Measurements from ENCODE around the gene TTBK1. TPM values are rescaled to one million over a fixed set of nuclear protein-coding genes. Genes with fewer than 3 reads are reported as not detected.

TTBK1 gene
- polyA plus RNA-seq, 1 of the 3 experiments (the other 2 are of a cell fraction), result 0.94 TPM

GRCh38 chr6:43219814-43220213 is 23.5 kb upstream of the TTBK1 start:
- no peaks in the 10 kb centered on the region for H3K27me3 ChIP-seq (ENCODE audit: insufficient read depth)
- WGBS (ENCODE audit: low lambda C conversion rate), result 91% methylated on average over 7 of the region's 7 CpGs
- no peak for DNase-seq
- H3K36me3 ChIP-seq (replicated peaks in 1 of 2; ENCODE audit: control insufficient read depth in 1 of 2, insufficient read depth in 2 of 2, low read length in 1 of 2), result peaks cover 10 to 52% of the 10 kb centered on the region in 2 experiments
- CTCF ChIA-PET, result interaction anchor here (2.5 kb wide), 1 partner anchor 10 kb away, joined by 20 read pairs; the partner anchor contains the start of gene DNPH1
- no peak overlapping the region for H3K27ac ChIP-seq (ENCODE audit: low read depth in 2 of 2, low read length in 1 of 2)
- peaks cover 2% of the 10 kb centered on the region for H3F3A ChIP-seq (replicated peaks; ENCODE audit: insufficient read depth)
- H3K4me1 ChIP-seq (ENCODE audit: control insufficient read depth in 1 of 2, insufficient read depth in 2 of 2, low read depth in 1 of 2, low read length in 1 of 2), result peaks cover 0 to 5% of the 10 kb centered on the region in 2 experiments; a peak in 1 of 4 replicates
- H3K9ac ChIP-seq, result no peak overlapping the region
- POLR2A ChIA-PET, result no interaction called here
- no peaks in the 10 kb centered on the region for H3K9me2 ChIP-seq
- no peaks in the 10 kb centered on the region for H3K79me2 ChIP-seq (ENCODE audit: insufficient read depth)
- no peak overlapping the region for H2AFZ ChIP-seq (ENCODE audit: low read depth)
- no peak for TF ChIP-seq CHD2 (IDR thresholded peaks at IDR 0.05; ENCODE audit: low read length, partially characterized antibody)
- no peak for TF ChIP-seq SIN3A (IDR thresholded peaks at IDR 0.05; ENCODE audit: borderline replicate concordance, low read depth, low read length)
- TF ChIP-seq, protein P1, sequence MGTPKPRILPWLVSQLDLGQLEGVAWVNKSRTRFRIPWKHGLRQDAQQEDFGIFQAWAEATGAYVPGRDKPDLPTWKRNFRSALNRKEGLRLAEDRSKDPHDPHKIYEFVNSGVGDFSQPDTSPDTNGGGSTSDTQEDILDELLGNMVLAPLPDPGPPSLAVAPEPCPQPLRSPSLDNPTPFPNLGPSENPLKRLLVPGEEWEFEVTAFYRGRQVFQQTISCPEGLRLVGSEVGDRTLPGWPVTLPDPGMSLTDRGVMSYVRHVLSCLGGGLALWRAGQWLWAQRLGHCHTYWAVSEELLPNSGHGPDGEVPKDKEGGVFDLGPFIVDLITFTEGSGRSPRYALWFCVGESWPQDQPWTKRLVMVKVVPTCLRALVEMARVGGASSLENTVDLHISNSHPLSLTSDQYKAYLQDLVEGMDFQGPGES (IDR thresholded peaks at IDR 0.05; ENCODE audit: low read depth, low read length), result no peak
- TF ChIP-seq FOSL2 (IDR thresholded peaks at IDR 0.05; ENCODE audit: borderline replicate concordance, low read depth), result no peak
- TF ChIP-seq, protein P2, sequence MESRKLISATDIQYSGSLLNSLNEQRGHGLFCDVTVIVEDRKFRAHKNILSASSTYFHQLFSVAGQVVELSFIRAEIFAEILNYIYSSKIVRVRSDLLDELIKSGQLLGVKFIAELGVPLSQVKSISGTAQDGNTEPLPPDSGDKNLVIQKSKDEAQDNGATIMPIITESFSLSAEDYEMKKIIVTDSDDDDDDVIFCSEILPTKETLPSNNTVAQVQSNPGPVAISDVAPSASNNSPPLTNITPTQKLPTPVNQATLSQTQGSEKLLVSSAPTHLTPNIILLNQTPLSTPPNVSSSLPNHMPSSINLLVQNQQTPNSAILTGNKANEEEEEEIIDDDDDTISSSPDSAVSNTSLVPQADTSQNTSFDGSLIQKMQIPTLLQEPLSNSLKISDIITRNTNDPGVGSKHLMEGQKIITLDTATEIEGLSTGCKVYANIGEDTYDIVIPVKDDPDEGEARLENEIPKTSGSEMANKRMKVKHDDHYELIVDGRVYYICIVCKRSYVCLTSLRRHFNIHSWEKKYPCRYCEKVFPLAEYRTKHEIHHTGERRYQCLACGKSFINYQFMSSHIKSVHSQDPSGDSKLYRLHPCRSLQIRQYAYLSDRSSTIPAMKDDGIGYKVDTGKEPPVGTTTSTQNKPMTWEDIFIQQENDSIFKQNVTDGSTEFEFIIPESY (IDR thresholded peaks at IDR 0.05; ENCODE audit: borderline replicate concordance, low read depth), result no peak
- no peak for TF ChIP-seq EZH2phosphoT487 (IDR thresholded peaks at IDR 0.05; ENCODE audit: borderline replicate concordance, low read depth)
- TF ChIP-seq FOXM1 (IDR thresholded peaks at IDR 0.05; ENCODE audit: low read depth), result no peak
- TF ChIP-seq RFX5 (IDR thresholded peaks at IDR 0.05; ENCODE audit: low read length), result no peak
- TF ChIP-seq NFIC (IDR thresholded peaks at IDR 0.05; ENCODE audit: borderline replicate concordance), result no peak
- TF ChIP-seq, protein P3, sequence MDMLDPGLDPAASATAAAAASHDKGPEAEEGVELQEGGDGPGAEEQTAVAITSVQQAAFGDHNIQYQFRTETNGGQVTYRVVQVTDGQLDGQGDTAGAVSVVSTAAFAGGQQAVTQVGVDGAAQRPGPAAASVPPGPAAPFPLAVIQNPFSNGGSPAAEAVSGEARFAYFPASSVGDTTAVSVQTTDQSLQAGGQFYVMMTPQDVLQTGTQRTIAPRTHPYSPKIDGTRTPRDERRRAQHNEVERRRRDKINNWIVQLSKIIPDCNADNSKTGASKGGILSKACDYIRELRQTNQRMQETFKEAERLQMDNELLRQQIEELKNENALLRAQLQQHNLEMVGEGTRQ (IDR thresholded peaks at IDR 0.05; ENCODE audit: borderline replicate concordance, low read depth, low read length), result no peak
- no peak for TF ChIP-seq JUND (IDR thresholded peaks at IDR 0.05)
- TF ChIP-seq GATA2 (CRISPR knock-in tag; IDR thresholded peaks at IDR 0.05), result no peak
- TF ChIP-seq MEF2A (IDR thresholded peaks at IDR 0.05; ENCODE audit: borderline replicate concordance, low read depth), result no peak
- TF ChIP-seq TAF1 (IDR thresholded peaks at IDR 0.05; ENCODE audit: borderline replicate concordance, low read depth, low read length), result no peak
- no peak for TF ChIP-seq YY1 (IDR thresholded peaks at IDR 0.05; ENCODE audit: low read depth)
- TF ChIP-seq ELF1 (IDR thresholded peaks at IDR 0.05), result no peak
- no peak for TF ChIP-seq FOXJ3 (CRISPR knock-in tag; IDR thresholded peaks at IDR 0.05)
- TF ChIP-seq POLR2AphosphoS5 (IDR thresholded peaks at IDR 0.05; ENCODE audit: low read depth, low read length), result no peak
- TF ChIP-seq MAX (IDR thresholded peaks at IDR 0.05; ENCODE audit: low read depth), result no peak
- H3K4me3 ChIP-seq (ENCODE audit: low read depth in 2 of 2, low read length in 1 of 2), result no peak overlapping the region
- no peaks in the 10 kb centered on the region for H3K9me3 ChIP-seq
- no peak overlapping the region for H3K4me2 ChIP-seq
- H4K20me1 ChIP-seq (ENCODE audit: insufficient read depth), result no peaks in the 10 kb centered on the region
